HCT116 (cell line): ENCODE measurements around the gene ACBD6.

Source experiments
- EZH2 ChIP-seq: fragments of 200-600 bp; sonication (generic); IDR thresholded peaks from 2 replicates; pipeline ENCODE4 v1.6.1; 2017; ENCODE audit warnings: antibody characterized with exemption, mixed run types
- JUND ChIP-seq: IDR thresholded peaks from 2 replicates; pipeline ENCODE4 v1.6.1; 2012
- POLR2A ChIP-seq: IDR thresholded peaks from 2 replicates; pipeline ENCODE4 v1.7.0; 2011; ENCODE audit warnings: borderline replicate concordance; ENCODE audit not compliant: insufficient read depth, insufficient read length; ENCODE audit errors: extremely low read depth
- YY1 ChIP-seq: IDR thresholded peaks from 2 replicates; pipeline ENCODE4 v1.6.1; 2011; ENCODE audit warnings: low read length, low read depth, moderate library complexity, mild to moderate bottlenecking; ENCODE audit not compliant: insufficient replicate concordance; ENCODE audit errors: extremely low read depth
- ZFX ChIP-seq: fragments of 450-650 bp; IDR thresholded peaks from 2 replicates; pipeline ENCODE4 v1.6.1; 2017
- TF ChIP-seq, protein P1 (sequence below): IDR thresholded peaks from 2 replicates; pipeline ENCODE4 v1.6.1; 2012; ENCODE audit warnings: low read depth
- TF ChIP-seq, protein P2 (sequence below), 3 experiments: fragments of 200-600 bp in 1 of 3; sonication (generic) in 1 of 3; IDR thresholded peaks in 2 of 3; conservative IDR thresholded peaks in 1 of 3; 2 replicates each; pipeline ENCODE4 v1.5.1; 2012 to 2017; ENCODE audit warnings: low read depth in 2 of 3, low read length in 2 of 3, antibody characterized with exemption in 1 of 3, borderline replicate concordance in 1 of 3, control low read depth in 1 of 3, mild to moderate bottlenecking in 1 of 3, mixed read lengths in 1 of 3, mixed run types in 1 of 3, moderate library complexity in 1 of 3; ENCODE audit not compliant: insufficient read depth in 1 of 3

DNA sequence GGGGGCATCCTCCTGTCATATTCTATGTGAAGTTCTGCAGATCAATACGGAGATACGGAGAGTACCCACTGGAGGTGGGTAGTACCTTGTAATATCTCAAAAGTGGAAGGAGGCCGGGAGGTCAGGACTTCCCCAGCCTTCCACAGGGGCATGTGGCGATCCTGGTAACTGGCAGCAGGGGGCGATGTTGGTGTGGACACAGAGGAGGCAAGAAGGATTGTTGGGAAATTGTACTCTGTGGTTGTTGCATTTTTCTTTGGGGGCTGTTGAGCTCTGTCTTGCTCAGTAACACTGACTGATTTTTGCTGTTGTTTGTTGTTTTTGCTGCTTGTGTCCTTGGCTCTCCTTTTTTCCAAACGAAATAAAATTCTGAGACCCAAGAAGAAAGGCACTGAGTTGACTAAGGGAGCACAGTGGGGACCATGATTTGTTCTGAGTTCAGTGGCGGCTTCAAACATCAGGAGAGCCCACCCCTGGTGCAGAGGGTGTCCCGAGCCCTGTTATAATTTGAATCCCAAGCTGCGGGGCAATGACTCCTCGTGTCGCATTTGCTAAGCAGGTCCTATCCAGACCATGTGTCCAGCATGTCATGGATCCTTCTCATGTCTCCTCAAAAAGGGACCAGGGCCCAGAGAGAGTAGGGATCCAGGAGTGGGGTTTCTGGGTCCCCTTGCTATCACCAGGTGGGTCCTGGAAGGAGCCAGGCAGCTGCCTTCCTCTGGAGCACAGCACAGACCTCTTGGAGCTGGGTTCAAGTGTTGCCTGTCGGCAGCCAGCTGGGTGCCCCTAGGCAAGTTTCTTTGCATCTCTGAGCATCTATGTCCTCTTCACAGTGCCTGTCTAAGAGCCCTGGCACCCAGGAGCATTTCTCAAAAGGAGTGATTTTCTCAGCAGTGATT, 249.5 kb downstream of the ACBD6 start:
- TF ChIP-seq, protein P1, sequence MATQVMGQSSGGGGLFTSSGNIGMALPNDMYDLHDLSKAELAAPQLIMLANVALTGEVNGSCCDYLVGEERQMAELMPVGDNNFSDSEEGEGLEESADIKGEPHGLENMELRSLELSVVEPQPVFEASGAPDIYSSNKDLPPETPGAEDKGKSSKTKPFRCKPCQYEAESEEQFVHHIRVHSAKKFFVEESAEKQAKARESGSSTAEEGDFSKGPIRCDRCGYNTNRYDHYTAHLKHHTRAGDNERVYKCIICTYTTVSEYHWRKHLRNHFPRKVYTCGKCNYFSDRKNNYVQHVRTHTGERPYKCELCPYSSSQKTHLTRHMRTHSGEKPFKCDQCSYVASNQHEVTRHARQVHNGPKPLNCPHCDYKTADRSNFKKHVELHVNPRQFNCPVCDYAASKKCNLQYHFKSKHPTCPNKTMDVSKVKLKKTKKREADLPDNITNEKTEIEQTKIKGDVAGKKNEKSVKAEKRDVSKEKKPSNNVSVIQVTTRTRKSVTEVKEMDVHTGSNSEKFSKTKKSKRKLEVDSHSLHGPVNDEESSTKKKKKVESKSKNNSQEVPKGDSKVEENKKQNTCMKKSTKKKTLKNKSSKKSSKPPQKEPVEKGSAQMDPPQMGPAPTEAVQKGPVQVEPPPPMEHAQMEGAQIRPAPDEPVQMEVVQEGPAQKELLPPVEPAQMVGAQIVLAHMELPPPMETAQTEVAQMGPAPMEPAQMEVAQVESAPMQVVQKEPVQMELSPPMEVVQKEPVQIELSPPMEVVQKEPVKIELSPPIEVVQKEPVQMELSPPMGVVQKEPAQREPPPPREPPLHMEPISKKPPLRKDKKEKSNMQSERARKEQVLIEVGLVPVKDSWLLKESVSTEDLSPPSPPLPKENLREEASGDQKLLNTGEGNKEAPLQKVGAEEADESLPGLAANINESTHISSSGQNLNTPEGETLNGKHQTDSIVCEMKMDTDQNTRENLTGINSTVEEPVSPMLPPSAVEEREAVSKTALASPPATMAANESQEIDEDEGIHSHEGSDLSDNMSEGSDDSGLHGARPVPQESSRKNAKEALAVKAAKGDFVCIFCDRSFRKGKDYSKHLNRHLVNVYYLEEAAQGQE: no peak
- TF ChIP-seq, protein P2, sequence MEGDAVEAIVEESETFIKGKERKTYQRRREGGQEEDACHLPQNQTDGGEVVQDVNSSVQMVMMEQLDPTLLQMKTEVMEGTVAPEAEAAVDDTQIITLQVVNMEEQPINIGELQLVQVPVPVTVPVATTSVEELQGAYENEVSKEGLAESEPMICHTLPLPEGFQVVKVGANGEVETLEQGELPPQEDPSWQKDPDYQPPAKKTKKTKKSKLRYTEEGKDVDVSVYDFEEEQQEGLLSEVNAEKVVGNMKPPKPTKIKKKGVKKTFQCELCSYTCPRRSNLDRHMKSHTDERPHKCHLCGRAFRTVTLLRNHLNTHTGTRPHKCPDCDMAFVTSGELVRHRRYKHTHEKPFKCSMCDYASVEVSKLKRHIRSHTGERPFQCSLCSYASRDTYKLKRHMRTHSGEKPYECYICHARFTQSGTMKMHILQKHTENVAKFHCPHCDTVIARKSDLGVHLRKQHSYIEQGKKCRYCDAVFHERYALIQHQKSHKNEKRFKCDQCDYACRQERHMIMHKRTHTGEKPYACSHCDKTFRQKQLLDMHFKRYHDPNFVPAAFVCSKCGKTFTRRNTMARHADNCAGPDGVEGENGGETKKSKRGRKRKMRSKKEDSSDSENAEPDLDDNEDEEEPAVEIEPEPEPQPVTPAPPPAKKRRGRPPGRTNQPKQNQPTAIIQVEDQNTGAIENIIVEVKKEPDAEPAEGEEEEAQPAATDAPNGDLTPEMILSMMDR (IDR thresholded peaks at IDR 0.05 in 2 of 3, conservative IDR thresholded peaks at IDR 0.05 in 1 of 3; ENCODE audit: borderline replicate concordance in 1 of 3, insufficient read depth in 1 of 3, low read depth in 2 of 3, low read length in 2 of 3): peak; percentile 88 to 92 (median 92); a peak in 5 of 6 replicates
- TF ChIP-seq JUND (no peak), ZFX (no peak), YY1 (peak; percentile 9), POLR2A (no peak), EZH2 (no peak)
